ENCODE results near the gene NKG7. TPM values are rescaled to one million over a fixed set of nuclear protein-coding genes. Genes with fewer than 3 reads are reported as not detected.
A peak's percentile ranks its signal among the peaks of the same experiment; 100 is the strongest.

The NKG7 gene
- total RNA-seq, 1 donor from 2014 or later: not detected

GRCh38 chr19:51330366-51330765, 42.1 kb downstream of the NKG7 start:
- FAIRE-seq: no peak
- H3K27me3 ChIP-seq (ENCODE audit: control insufficient read depth, insufficient read depth, low read length): peaks cover 2% of the 10 kb centered on the region
- no peak overlapping the region for H3K4me3 ChIP-seq (ENCODE audit: low read depth, low read length)
- TF ChIP-seq CTCF (IDR thresholded peaks at IDR 0.05; ENCODE audit: insufficient read depth, low read length, severe bottlenecking): no peak
- DNase-seq (ENCODE audit: low read depth): no peak
- no peaks in the 10 kb centered on the region for H3K36me3 ChIP-seq (ENCODE audit: control insufficient read depth, insufficient read depth, low read length)

- DNase-seq (ENCODE audit: low read depth) (no peak), FAIRE-seq (no peak)
- Histone ChIP-seq H3K27me3 (ENCODE audit: control insufficient read depth, insufficient read depth, low read length) (peaks cover 2% of the 10 kb centered on the region), H3K4me3 (ENCODE audit: low read depth, low read length) (no peak overlapping the region), H3K36me3 (ENCODE audit: control insufficient read depth, insufficient read depth, low read length) (no peaks in the 10 kb centered on the region)
- no peak for TF ChIP-seq CTCF (IDR thresholded peaks at IDR 0.05; ENCODE audit: insufficient read depth, low read length, severe bottlenecking)
Measured at GRCh38 chr19:51329411-51329810, 43.0 kb downstream of the NKG7 start.

GRCh38 chr19:51327066-51328001, 45.1 kb downstream of the NKG7 start:
- H3K36me3 ChIP-seq (ENCODE audit: control insufficient read depth, insufficient read depth, low read length): no peaks in the 10 kb centered on the region
- H3K27me3 ChIP-seq (ENCODE audit: control insufficient read depth, insufficient read depth, low read length): peaks cover 2% of the 10 kb centered on the region
- DNase-seq (ENCODE audit: low read depth) (no peak), FAIRE-seq (no peak)
- H3K4me3 ChIP-seq (ENCODE audit: low read depth, low read length): no peak overlapping the region
- no peak for TF ChIP-seq CTCF (IDR thresholded peaks at IDR 0.05; ENCODE audit: insufficient read depth, low read length, severe bottlenecking)

GRCh38 chr19:51326216-51327065, 46.0 kb downstream of the NKG7 start:
- Histone ChIP-seq H3K36me3 (ENCODE audit: control insufficient read depth, insufficient read depth, low read length) (no peaks in the 10 kb centered on the region), H3K4me3 (ENCODE audit: low read depth, low read length) (no peak overlapping the region), H3K27me3 (ENCODE audit: control insufficient read depth, insufficient read depth, low read length) (peaks cover 2% of the 10 kb centered on the region)
- TF ChIP-seq CTCF (IDR thresholded peaks at IDR 0.05; ENCODE audit: insufficient read depth, low read length, severe bottlenecking): no peak
- DNase-seq (ENCODE audit: low read depth) (no peak), FAIRE-seq (peak; percentile 40)

GRCh38 chr19:51325161-51325976, 47.1 kb downstream of the NKG7 start:
- Histone ChIP-seq H3K4me3 (ENCODE audit: low read depth, low read length) (no peak overlapping the region), H3K36me3 (ENCODE audit: control insufficient read depth, insufficient read depth, low read length) (no peaks in the 10 kb centered on the region), H3K27me3 (ENCODE audit: control insufficient read depth, insufficient read depth, low read length) (peaks cover 2% of the 10 kb centered on the region)
- no peak for TF ChIP-seq CTCF (IDR thresholded peaks at IDR 0.05; ENCODE audit: insufficient read depth, low read length, severe bottlenecking)
- DNase-seq (ENCODE audit: low read depth) (no peak), FAIRE-seq (no peak)

Data from bronchial epithelial cell (primary cell).